Activated CD4-positive, alpha-beta memory T cell treated with anti-CD3 and anti-CD28 coated beads for 36 hours (primary cell): ENCODE results near the gene EHD1. TPM values are rescaled to one million over a fixed set of nuclear protein-coding genes. Genes with fewer than 3 reads are reported as not detected.

ENCODE experiments used
- CTCF ChIA-PET: fragments of 350-600 bp; sonication (Branson Sonifier 250); formaldehyde crosslinking; loops from one replicate; lab custom pipeline; 2021; ENCODE audit warnings: antibody characterized with exemption, inconsistent platforms; lab: Charles Lee
- POLR2A ChIA-PET: fragments of 350-600 bp; sonication (Branson Sonifier 250); formaldehyde crosslinking; loops from one replicate; lab custom pipeline; 2021; ENCODE audit warnings: antibody characterized with exemption; lab: Charles Lee
- DNase-seq: peaks from one replicate; pipeline ENCODE4 v3.0.0-alpha.2; 2020
- H3K27ac Mint-ChIP-seq: one replicate; pipeline ENCODE4 v1.8.0; 2021; ENCODE audit warnings: mixed read lengths
- H3K27me3 Mint-ChIP-seq: one replicate; pipeline ENCODE4 v1.8.0; 2021; ENCODE audit warnings: mixed read lengths
- H3K36me3 Mint-ChIP-seq: one replicate; pipeline ENCODE4 v1.8.0; 2021; ENCODE audit warnings: mixed read lengths
- H3K4me1 Mint-ChIP-seq: one replicate; pipeline ENCODE4 v1.8.0; 2021; ENCODE audit warnings: low read depth, mixed read lengths
- H3K4me3 Mint-ChIP-seq: one replicate; pipeline ENCODE4 v1.8.0; 2021; ENCODE audit warnings: mild to moderate bottlenecking, mixed read lengths
- H3K9me3 Mint-ChIP-seq: one replicate; pipeline ENCODE4 v1.8.0; 2021; ENCODE audit warnings: mixed read lengths
- intact Hi-C: fragments of 100-400 bp; cut with micrococcal nuclease; formaldehyde crosslinking; loops from one replicate; pipeline ENCODE4 v1.15.1; 2023
- total RNA-seq, 2 experiments: library from RNA; stranded (reverse); gene quantifications; one replicate each; pipeline ENCODE4 v1.2.3, GENCODE V29; 2021

EHD1 gene
- total RNA-seq, 2 experiments from 2014 or later = 103 to 113 TPM

DNA sequence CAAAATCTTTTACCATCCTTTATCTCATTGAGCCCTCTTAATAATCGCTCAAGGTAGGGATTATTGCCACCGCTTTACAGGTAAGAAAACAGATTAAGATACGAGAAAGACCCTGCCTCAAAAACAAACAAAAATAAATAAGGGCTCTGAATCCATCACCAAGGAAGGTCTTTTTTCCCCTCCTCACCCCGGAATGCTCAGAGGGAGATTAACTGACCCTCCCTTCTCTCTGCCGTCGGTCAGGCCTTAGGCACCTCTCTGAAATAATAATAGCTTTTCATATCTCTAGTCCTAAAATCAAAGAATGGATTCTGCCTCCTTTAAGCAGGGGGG lies 39.2 kb upstream of the EHD1 start:
- ChIA-PET CTCF (interaction anchor here (1.6 to 2.5 kb wide), 3 partner anchors 30 to 96 kb away, joined by 5 to 6 read pairs (median 6); partner anchors contain the start of gene ARL2), POLR2A (no interaction called here)
- Mint-ChIP-seq H3K4me3 (peak overlapping the region; percentile 94), H3K4me1 (peaks cover 26% of the 10 kb centered on the region), H3K9me3 (no peaks in the 10 kb centered on the region), H3K27ac (peak overlapping the region; percentile 72), H3K27me3 (no peaks in the 10 kb centered on the region), H3K36me3 (peaks cover 1% of the 10 kb centered on the region)
- intact Hi-C loops = loop anchor here (1.0 to 5.0 kb wide), 6 partner anchors 8 to 110 kb away; partner anchors contain the start of genes ARL2, EHD1, MAJIN and SNX15
- no peak for DNase-seq

DNA sequence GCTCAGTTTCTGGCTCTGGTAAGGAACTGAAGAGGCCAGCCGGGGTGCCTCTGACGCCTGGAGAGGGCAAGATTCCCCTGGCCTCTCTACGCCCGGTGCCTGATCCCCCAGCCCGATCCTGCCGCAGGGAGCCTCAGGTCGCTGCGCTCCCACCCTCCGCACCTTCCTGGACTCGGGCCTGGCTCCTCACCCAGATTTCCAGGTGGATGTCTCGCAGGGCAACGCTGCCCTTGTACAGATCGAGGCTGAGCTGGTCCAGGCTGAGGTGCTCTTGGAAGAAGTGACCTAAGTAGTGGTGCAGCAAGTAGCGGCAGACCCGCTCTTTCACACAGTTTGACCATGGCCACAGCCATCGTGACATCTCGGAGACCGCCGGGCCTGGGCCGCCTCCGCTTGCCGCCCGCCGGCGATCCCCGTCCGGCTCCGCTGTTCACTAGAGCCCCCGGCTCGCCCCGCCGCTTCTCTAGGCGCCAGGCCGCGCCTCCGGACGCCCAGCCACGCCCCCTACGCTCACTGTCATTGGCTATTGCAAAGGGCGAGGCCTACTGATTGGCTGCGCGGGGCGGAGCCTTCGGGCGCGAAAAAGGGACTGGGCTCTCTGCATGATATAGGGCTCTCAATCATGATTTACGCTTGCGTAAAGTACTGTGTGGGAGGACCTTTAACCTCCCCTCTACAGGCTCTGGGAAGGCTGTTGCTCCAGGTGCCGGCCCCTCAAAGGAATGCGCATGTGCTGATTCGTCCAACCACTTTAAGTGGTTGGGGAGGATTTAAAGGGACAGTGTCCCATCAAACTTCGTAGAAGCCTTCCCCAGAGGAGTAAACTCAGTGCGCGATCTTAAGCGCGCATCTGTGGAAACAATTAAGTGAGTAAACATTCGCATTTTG lies 38.6 kb upstream of the EHD1 start, which contains the start of gene ATG2A:
Gene ATG2A (minus strand): TSS at position 435 of the 888 bp plus-strand sequence. CDS start 74 bp downstream, at position 361.
- CTCF ChIA-PET = interaction anchor here (1.6 to 2.5 kb wide), 2 partner anchors 29 to 69 kb away, joined by 5 to 6 read pairs; no protein-coding TSS in a partner anchor
- POLR2A ChIA-PET = interaction anchor here (1.0 kb wide), 1 partner anchor 58 kb away, joined by 4 read pairs; no protein-coding TSS in a partner anchor
- peaks cover 26% of the 10 kb centered on the region for H3K4me1 Mint-ChIP-seq

DNA sequence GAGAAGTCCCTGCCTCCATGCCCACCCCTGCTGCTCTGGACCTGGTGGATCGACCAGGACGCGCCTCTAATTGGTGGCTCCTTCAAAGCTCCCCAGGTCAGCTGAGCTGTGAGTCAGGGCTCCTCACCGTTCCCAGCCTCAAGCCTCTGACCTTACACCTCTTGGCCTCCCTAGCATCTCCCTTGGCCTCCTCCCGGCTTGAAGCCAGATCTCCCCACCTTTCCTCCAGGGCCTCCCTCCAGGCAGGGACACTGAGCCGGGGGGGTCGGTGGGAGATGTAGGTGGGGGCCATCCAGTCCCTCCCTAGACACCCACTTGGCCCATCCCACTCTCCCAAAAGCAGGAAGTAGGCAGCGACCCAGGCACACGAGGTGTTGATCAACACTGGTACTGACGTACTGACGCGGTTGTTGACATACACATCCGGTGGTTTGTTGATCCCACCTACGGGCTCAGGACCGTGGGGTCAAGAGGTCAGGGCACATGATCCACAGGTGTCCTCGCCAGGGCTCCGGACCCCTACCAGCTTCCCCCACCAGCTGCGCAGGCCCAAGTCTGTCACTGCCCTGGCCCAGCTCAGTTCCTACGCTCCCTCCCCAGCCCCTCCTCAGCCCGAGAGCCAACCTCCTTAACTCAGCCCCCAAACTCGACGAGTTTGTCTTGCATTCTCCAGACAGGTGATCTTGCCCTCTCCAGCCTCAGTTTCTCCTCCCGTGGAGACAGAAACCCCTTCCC lies 37.8 kb upstream of the EHD1 start:
- Mint-ChIP-seq H3K4me3 (peak overlapping the region; percentile 94), H3K9me3 (no peaks in the 10 kb centered on the region), H3K27ac (peak overlapping the region; percentile 86), H3K4me1 (peaks cover 26% of the 10 kb centered on the region), H3K36me3 (peaks cover 1% of the 10 kb centered on the region), H3K27me3 (no peaks in the 10 kb centered on the region)
- intact Hi-C loops = loop anchor here (2.0 to 5.0 kb wide), 3 partner anchors 15 to 56 kb away; partner anchors contain the start of genes EHD1 and MAJIN
- ChIA-PET POLR2A (interaction anchor here (1.0 kb wide), 1 partner anchor 57 kb away, joined by 4 read pairs; no protein-coding TSS in a partner anchor), CTCF (interaction anchor here (1.2 to 2.5 kb wide), 2 partner anchors 68 to 72 kb away, joined by 5 to 6 read pairs; partner anchors contain the start of gene CDC42BPG)
- peak; percentile 52 for DNase-seq

More for the DNA sequence above, 38.6 kb upstream of the EHD1 start, which contains the start of gene ATG2A:
- peak within 1 kb of the TSS; percentile 86 for H3K27ac Mint-ChIP-seq
- no peaks in the 10 kb centered on the region for H3K9me3 Mint-ChIP-seq
- peak within 1 kb of the TSS; percentile 94 for H3K4me3 Mint-ChIP-seq
- intact Hi-C loops = loop anchor here (1.0 to 5.0 kb wide), 6 partner anchors 8 to 110 kb away; partner anchors contain the start of genes ARL2, EHD1, MAJIN and SNX15
- DNase-seq = peak; percentile 99
- peaks cover 1% of the 10 kb centered on the region for H3K36me3 Mint-ChIP-seq
- no peaks in the 10 kb centered on the region for H3K27me3 Mint-ChIP-seq

DNA sequence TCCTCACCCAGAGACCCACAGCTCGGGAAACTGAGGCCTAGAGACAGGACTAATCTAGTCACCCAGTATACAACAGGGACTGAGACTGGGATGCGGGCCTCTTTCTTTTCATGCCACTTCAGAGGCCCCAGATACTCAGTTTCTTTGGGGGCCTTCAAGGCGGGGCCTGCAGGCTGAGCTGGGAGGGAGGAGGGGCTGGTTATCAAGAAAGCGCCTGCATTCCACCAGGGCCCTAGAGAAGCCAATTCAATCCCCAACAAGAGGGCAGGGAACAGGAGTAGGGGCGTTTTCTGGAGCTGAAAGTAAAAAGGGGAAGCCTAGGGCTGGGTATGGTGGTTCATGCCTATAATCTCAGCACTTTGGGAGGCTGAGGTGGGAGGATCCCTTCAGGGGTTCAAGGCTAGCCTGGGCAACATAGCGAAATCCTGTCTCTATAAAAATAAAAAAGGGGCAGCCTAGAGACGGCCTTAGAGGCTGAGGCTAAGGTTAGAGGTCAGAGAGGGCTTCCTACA lies 37.0 kb upstream of the EHD1 start:
- CTCF ChIA-PET = interaction anchor here (0.8 to 2.5 kb wide), 3 partner anchors 68 to 99 kb away, joined by 4 to 6 read pairs (median 5); partner anchors contain the start of genes ARL2 and CDC42BPG
- H3K27ac Mint-ChIP-seq = peak overlapping the region; percentile 86
- POLR2A ChIA-PET = no interaction called here
- H3K9me3 Mint-ChIP-seq = no peaks in the 10 kb centered on the region
- H3K36me3 Mint-ChIP-seq = peaks cover 5% of the 10 kb centered on the region
- DNase-seq = no peak
- H3K4me1 Mint-ChIP-seq = peaks cover 26% of the 10 kb centered on the region
- peak overlapping the region; percentile 94 for H3K4me3 Mint-ChIP-seq
- no peaks in the 10 kb centered on the region for H3K27me3 Mint-ChIP-seq
- intact Hi-C loops = loop anchor here (5.0 kb wide), 1 partner anchor 57 kb away; the partner anchor contains the start of gene MAJIN

DNA sequence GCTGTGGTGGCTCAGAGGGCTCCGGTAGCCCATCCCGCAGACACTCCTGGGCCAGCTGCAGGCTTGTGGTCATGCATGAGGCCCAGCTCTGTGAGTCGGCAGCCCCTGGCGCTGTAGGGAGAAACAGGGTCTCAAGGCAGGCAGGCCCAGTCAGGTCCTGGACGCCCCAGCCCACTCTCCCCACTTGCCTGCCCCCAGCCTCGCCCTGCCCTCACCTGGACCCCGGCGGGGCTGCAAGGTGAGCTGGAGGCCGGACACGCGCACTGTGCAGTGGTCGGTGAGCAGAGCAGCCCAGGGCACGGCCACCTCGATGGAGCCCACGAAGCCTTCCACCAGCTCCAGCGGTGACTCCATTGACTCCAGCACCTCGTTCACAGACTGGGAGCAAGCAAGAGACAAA lies 35.7 kb upstream of the EHD1 start:
- no peak for DNase-seq
- CTCF ChIA-PET = interaction anchor here (0.6 kb wide), 1 partner anchor 67 kb away, joined by 3 read pairs; no protein-coding TSS in a partner anchor
- POLR2A ChIA-PET = no interaction called here
- no peaks in the 10 kb centered on the region for H3K9me3 Mint-ChIP-seq
- peaks cover 26% of the 10 kb centered on the region for H3K4me1 Mint-ChIP-seq
- no peaks in the 10 kb centered on the region for H3K27me3 Mint-ChIP-seq
- H3K4me3 Mint-ChIP-seq = no peak overlapping the region
- H3K27ac Mint-ChIP-seq = no peak overlapping the region
- peaks cover 5% of the 10 kb centered on the region for H3K36me3 Mint-ChIP-seq
- intact Hi-C loops = no loop called here

DNA sequence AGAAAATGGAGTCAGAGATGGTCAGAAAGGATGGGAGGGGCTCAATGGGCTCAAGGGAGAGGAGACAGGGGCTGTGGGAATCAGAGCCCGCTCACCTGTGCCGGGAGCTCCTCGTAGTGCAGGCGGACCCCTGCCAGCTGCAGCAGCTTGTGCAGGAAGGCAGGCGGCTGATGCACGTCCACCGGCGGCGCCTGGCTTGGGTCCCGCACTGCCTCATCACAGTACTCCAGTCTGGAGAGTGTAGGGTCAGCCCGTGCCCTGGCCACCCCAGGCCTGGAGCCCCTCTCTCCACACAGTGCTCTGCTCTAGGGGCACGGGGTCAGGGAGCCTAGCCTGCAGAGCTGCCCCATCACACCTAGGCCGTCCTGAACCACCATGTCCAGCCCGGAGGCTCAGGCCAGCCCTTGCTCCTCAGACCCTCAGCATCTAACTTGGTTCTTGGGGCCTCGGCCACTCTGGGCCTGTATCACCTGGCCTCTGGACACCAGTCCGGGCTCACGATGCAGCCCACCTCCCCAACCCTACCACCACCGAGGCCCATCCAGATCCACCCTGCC lies 34.8 kb upstream of the EHD1 start:
- CTCF ChIA-PET = interaction anchor here (1.0 to 1.2 kb wide), 2 partner anchors 12 to 101 kb away, joined by 3 read pairs; partner anchors contain the start of gene ARL2
- H3K4me3 Mint-ChIP-seq = no peak overlapping the region
- no peak overlapping the region for H3K27ac Mint-ChIP-seq
- POLR2A ChIA-PET = no interaction called here
- intact Hi-C loops = no loop called here
- H3K36me3 Mint-ChIP-seq = peaks cover 9% of the 10 kb centered on the region
- no peaks in the 10 kb centered on the region for H3K27me3 Mint-ChIP-seq
- no peak for DNase-seq
- peaks cover 26% of the 10 kb centered on the region for H3K4me1 Mint-ChIP-seq
- no peaks in the 10 kb centered on the region for H3K9me3 Mint-ChIP-seq

DNA sequence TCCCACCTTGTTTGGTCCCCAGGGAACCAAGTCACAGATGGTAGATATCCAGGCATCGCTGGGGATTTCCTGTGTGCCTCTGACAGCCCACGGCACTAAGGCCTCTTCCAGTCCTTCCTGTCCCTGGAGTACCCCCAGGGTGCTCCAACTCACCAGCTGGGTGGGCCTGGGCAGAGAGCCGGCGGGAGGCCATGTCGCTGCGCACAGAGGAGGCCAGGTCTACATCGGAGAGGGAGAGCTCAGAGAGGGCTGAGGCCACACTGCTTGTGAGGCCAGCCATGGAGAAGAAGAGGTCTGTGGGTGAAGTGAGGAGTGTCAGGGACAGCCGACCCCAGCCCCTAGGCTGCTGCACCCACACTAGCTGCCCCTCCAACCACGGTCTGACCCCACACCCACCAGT lies 33.3 kb upstream of the EHD1 start:
- ChIA-PET POLR2A (no interaction called here), CTCF (interaction anchor here (1.1 to 1.4 kb wide), 2 partner anchors 24 to 63 kb away, joined by 3 to 5 read pairs; no protein-coding TSS in a partner anchor)
- Mint-ChIP-seq H3K36me3 (peaks cover 12% of the 10 kb centered on the region), H3K27ac (no peak overlapping the region), H3K27me3 (no peaks in the 10 kb centered on the region), H3K9me3 (no peaks in the 10 kb centered on the region), H3K4me1 (peaks cover 17% of the 10 kb centered on the region), H3K4me3 (no peak overlapping the region)
- no peak for DNase-seq
- intact Hi-C loops = no loop called here

DNA sequence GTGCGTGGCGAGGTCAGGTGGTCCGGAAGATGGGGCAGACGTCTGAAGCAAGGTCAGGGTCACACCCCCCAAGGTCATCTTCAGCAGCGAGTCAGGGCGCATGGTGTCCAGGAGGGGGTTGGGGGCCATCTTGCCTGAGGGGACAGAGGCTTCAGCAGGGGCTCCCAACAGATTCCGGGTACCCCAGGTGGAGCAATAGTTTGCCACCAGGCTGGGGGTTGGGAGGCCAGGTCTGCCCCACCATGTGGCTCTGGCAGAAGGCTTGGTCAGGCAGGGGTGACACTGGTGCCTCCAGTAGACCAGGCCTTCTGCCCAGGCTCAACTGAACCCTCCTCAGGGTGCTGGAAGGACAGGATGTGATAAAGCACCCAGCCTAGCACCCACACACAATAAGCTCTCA lies 32.7 kb upstream of the EHD1 start:
- DNase-seq = no peak
- ChIA-PET POLR2A (no interaction called here), CTCF (interaction anchor here (1.4 kb wide), 1 partner anchor 23 kb away, joined by 5 read pairs; no protein-coding TSS in a partner anchor)
- H3K9me3 Mint-ChIP-seq = no peaks in the 10 kb centered on the region
- H3K4me1 Mint-ChIP-seq = peaks cover 12% of the 10 kb centered on the region
- H3K36me3 Mint-ChIP-seq = peaks cover 14% of the 10 kb centered on the region
- H3K27ac Mint-ChIP-seq = no peak overlapping the region
- no peak overlapping the region for H3K4me3 Mint-ChIP-seq
- intact Hi-C loops = no loop called here
- no peaks in the 10 kb centered on the region for H3K27me3 Mint-ChIP-seq

DNA sequence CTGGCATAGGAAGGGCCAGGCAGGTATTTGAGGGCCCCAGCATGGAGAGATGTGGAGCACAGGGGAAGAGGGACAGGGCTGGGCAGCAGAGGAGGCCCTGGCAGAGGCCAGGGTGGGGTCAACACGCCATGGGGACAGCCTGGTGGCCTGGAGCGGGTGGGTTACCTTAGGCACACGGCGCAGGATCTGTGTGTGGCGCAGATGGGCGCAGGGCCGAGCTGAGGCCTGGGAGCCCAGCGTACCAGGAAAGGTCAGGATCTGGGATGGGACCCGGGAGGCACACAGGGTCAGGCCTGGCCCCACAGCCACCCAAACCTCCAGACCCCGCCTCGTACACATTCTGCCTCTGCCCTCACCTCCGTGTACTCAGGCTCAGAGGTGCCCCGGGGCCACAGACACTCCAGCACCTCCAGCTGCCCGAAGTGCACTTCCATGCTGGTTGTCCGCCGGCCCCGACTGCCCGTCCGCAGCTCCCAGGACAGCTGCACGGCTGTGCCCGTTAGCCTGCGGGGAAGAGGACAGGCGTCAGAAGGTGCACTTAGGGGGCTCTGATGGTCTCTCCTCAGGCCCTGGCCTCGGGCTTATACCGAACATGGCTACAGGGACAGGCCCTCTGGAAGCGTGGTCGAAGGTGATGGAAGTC lies 32.2 kb upstream of the EHD1 start:
- no peak overlapping the region for H3K4me3 Mint-ChIP-seq
- intact Hi-C loops = no loop called here
- H3K27ac Mint-ChIP-seq = no peak overlapping the region
- ChIA-PET POLR2A (no interaction called here), CTCF (interaction anchor here (1.4 kb wide), 1 partner anchor 23 kb away, joined by 5 read pairs; no protein-coding TSS in a partner anchor)
- no peaks in the 10 kb centered on the region for H3K9me3 Mint-ChIP-seq
- peaks cover 14% of the 10 kb centered on the region for H3K36me3 Mint-ChIP-seq
- H3K27me3 Mint-ChIP-seq = no peaks in the 10 kb centered on the region
- H3K4me1 Mint-ChIP-seq = peaks cover 6% of the 10 kb centered on the region
- DNase-seq = no peak

DNA sequence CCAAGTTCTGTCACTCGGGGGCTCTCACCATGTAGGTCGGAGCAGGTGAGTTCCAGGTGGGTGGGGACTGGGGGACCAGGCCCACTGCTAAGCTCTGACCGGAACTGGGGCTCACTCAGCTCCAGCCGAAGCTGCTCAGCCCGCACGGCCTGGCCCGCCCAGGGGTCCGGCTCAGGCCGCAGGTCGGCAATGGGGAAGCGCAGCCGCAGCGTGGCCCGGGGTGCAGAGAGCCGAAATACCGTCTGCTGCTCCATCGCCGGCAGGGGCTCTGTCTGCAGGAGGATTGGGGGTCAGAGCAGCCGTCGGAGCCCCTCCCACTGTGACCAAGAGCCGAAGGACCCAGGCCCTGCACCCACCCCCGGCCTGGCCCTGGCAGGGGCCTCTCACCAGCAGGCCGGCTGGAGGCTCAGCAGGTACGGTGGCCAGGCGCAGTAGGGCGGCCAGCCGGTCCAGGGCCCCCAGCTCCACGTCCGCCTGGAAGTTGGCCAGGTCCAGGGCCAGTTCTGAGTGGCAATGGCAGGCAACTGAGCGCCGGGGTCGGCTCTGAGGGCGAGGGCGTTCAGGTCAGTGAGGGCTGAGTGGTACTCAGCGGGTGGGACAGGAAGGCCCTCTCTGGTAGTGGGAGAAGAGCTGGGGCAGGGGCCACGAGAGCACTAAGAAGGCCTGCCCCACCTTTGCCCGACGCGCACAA lies 31.4 kb upstream of the EHD1 start:
- H3K4me1 Mint-ChIP-seq = peaks cover 2% of the 10 kb centered on the region
- H3K9me3 Mint-ChIP-seq = no peaks in the 10 kb centered on the region
- no peak overlapping the region for H3K27ac Mint-ChIP-seq
- intact Hi-C loops = no loop called here
- ChIA-PET POLR2A (no interaction called here), CTCF (no interaction called here)
- no peak overlapping the region for H3K4me3 Mint-ChIP-seq
- no peaks in the 10 kb centered on the region for H3K27me3 Mint-ChIP-seq
- H3K36me3 Mint-ChIP-seq = peaks cover 14% of the 10 kb centered on the region
- DNase-seq = no peak
